ENCODE measurements around the gene CHMP5. TPM values are rescaled to one million over a fixed set of nuclear protein-coding genes. Genes with fewer than 3 reads are reported as not detected.

The CHMP5 gene
- total RNA-seq, 1 donor from 2014 or later: 173 TPM

- Histone ChIP-seq H3K27me3 (ENCODE audit: control insufficient read depth, insufficient read depth, low read length) (no peaks in the 10 kb centered on the region), H3K4me3 (ENCODE audit: low read depth, low read length) (peak overlapping the region; percentile 76), H3K36me3 (ENCODE audit: control insufficient read depth, insufficient read depth, low read length) (peaks cover 7% of the 10 kb centered on the region)
- TF ChIP-seq CTCF (IDR thresholded peaks at IDR 0.05; ENCODE audit: insufficient read depth, low read length, severe bottlenecking): no peak
- DNase-seq (ENCODE audit: low read depth) (peak; percentile 97), FAIRE-seq (no peak)
Observed at GRCh38 chr9:33291031-33291397, 26.2 kb downstream of the CHMP5 start.

- Histone ChIP-seq H3K27me3 (ENCODE audit: control insufficient read depth, insufficient read depth, low read length) (no peaks in the 10 kb centered on the region), H3K36me3 (ENCODE audit: control insufficient read depth, insufficient read depth, low read length) (peaks cover 7% of the 10 kb centered on the region), H3K4me3 (ENCODE audit: low read depth, low read length) (no peak overlapping the region)
- TF ChIP-seq CTCF (IDR thresholded peaks at IDR 0.05; ENCODE audit: insufficient read depth, low read length, severe bottlenecking): no peak
- no peak for FAIRE-seq
- no peak for DNase-seq (ENCODE audit: low read depth)
Observed at GRCh38 chr9:33291901-33292300, 27.1 kb downstream of the CHMP5 start.

- H3K4me3 ChIP-seq (ENCODE audit: low read depth, low read length): no peak overlapping the region
- peaks cover 9% of the 10 kb centered on the region for H3K36me3 ChIP-seq (ENCODE audit: control insufficient read depth, insufficient read depth, low read length)
- no peaks in the 10 kb centered on the region for H3K27me3 ChIP-seq (ENCODE audit: control insufficient read depth, insufficient read depth, low read length)
- DNase-seq (ENCODE audit: low read depth) (no peak), FAIRE-seq (no peak)
- TF ChIP-seq CTCF (IDR thresholded peaks at IDR 0.05; ENCODE audit: insufficient read depth, low read length, severe bottlenecking): no peak
Observed at GRCh38 chr9:33293782-33294181, 28.9 kb downstream of the CHMP5 start.

GRCh38 chr9:33294670-33295432 lies 30.0 kb downstream of the CHMP5 start:
- H3K27me3 ChIP-seq (ENCODE audit: control insufficient read depth, insufficient read depth, low read length): no peaks in the 10 kb centered on the region
- no peak overlapping the region for H3K4me3 ChIP-seq (ENCODE audit: low read depth, low read length)
- H3K36me3 ChIP-seq (ENCODE audit: control insufficient read depth, insufficient read depth, low read length): peaks cover 11% of the 10 kb centered on the region
- FAIRE-seq: no peak
- no peak for DNase-seq (ENCODE audit: low read depth)
- TF ChIP-seq CTCF (IDR thresholded peaks at IDR 0.05; ENCODE audit: insufficient read depth, low read length, severe bottlenecking): no peak

GRCh38 chr9:33295571-33295970 lies 30.7 kb downstream of the CHMP5 start:
- no peak for TF ChIP-seq CTCF (IDR thresholded peaks at IDR 0.05; ENCODE audit: insufficient read depth, low read length, severe bottlenecking)
- no peak overlapping the region for H3K4me3 ChIP-seq (ENCODE audit: low read depth, low read length)
- FAIRE-seq: no peak
- DNase-seq (ENCODE audit: low read depth): no peak
- H3K27me3 ChIP-seq (ENCODE audit: control insufficient read depth, insufficient read depth, low read length): no peaks in the 10 kb centered on the region
- H3K36me3 ChIP-seq (ENCODE audit: control insufficient read depth, insufficient read depth, low read length): peaks cover 12% of the 10 kb centered on the region

GRCh38 chr9:33297432-33297831 lies 32.6 kb downstream of the CHMP5 start:
- no peak for FAIRE-seq
- TF ChIP-seq CTCF (IDR thresholded peaks at IDR 0.05; ENCODE audit: insufficient read depth, low read length, severe bottlenecking): no peak
- H3K36me3 ChIP-seq (ENCODE audit: control insufficient read depth, insufficient read depth, low read length): peaks cover 15% of the 10 kb centered on the region
- no peaks in the 10 kb centered on the region for H3K27me3 ChIP-seq (ENCODE audit: control insufficient read depth, insufficient read depth, low read length)
- no peak overlapping the region for H3K4me3 ChIP-seq (ENCODE audit: low read depth, low read length)
- DNase-seq (ENCODE audit: low read depth): no peak

Data from bronchial epithelial cell (primary cell).